ENCODE measurements around the gene GNB3. TPM values are rescaled to one million over a fixed set of nuclear protein-coding genes. Genes with fewer than 3 reads are reported as not detected.

The GNB3 gene
- total RNA-seq, 1 donor from 2014 or later, result 4.5 TPM

GRCh38 chr12:6823182-6824084 lies 17.3 kb upstream of the GNB3 start:
- no peak for DNase-seq (ENCODE audit: low spot score)

DNA sequence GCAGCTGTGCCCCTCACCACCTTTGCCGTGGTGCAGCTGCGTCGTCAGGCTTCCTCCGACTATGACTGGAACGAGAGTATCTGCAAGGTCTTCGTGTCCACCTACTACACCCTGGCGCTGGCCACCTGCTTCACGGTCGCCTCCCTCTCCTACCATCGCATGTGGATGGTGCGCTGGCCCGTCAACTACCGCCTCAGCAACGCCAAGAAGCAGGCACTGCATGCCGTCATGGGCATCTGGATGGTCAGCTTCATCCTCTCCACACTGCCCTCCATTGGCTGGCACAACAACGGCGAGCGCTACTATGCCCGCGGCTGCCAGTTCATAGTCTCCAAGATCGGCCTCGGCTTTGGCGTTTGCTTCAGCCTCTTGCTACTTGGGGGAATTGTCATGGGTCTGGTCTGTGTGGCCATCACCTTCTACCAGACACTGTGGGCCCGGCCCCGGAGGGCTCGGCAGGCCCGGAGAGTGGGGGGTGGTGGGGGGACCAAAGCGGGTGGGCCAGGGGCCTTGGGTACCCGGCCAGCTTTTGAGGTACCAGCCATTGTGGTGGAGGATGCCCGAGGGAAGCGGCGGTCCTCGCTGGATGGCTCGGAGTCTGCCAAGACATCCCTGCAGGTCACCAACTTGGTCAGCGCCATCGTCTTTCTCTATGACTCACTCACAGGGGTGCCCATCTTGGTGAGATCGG lies 16.5 kb upstream of the GNB3 start:
- DNase-seq (ENCODE audit: low spot score), result no peak

DNA sequence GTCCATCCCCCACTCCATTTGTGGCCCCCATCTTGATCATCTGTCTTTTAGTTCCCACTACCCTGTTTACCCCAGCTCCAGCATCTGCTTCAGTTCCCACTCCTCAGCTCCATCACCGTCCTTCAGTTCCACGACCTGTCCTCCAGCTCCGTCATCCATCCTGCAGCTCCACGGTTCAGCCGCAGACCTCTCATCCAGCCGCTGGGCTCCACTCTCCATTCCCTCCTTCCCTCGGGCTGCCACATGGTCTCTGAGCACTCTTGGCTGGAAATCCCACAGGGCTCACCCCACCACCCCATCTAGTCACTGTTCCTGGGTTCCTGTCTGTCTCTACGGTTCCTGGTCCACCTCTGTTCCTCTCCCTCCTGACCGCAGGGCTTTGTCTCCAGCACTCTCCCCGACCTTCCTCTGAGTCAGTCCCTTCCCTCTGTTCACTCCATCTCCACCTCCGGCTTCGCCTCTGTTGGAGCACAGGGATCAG lies 15.8 kb upstream of the GNB3 start:
- DNase-seq (ENCODE audit: low spot score), result no peak

DNA sequence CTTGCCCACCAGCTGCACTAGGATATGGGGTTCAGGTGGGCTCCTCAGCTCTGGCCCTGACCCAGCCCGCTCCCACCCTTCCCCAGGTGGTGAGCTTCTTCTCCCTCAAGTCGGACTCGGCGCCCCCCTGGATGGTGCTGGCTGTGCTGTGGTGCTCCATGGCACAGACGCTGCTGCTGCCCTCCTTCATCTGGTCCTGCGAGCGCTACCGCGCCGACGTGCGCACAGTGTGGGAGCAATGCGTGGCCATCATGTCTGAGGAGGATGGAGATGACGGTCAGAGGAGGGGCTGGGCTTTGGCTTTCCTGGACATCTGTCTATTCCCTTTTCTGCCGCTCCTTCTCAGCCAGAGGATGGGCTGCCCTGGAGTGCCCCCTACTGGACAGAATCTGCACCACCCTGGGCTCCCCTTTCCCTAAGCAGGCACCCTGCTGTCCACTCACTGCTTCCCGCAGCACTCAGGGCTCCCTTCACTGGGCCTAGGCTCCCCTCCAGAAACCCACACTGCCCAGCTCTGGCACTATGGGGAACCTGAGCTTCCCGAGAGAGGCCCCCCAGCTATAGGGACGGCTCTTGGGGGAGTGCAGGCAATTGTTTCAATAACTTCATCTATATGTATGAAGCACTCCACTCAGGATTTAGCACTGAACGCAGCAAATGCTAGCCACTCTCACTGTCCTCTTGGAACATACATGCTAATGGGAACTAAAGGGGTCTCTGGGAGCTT lies 15.2 kb upstream of the GNB3 start:
- peak; percentile 90 for DNase-seq (ENCODE audit: low spot score)

DNA sequence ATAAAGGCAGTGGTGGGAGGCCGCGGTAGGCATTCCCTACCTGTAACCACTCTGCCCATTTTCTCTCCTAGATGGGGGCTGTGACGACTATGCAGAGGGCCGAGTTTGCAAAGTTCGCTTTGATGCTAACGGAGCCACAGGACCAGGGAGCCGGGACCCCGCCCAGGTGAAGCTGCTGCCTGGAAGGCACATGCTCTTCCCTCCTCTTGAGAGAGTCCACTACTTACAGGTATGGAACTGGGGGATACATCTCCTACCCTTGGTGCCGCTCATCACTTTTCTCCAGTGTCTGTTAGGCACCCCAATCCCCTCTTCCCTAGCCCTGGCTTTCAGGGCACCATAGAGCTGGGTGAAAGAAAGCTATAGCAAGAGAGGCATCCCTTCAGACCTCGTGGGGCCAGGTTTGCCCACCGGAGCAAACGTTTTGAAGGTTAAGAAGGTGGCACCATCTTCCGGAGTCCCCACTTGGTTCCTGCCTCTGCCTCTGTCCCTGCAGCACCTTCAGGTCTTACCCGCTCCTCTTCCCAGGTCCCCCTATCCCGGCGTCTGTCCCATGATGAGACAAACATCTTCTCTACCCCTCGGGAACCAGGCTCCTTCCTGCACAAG lies 14.5 kb upstream of the GNB3 start:
- DNase-seq (ENCODE audit: low spot score), result no peak

DNA sequence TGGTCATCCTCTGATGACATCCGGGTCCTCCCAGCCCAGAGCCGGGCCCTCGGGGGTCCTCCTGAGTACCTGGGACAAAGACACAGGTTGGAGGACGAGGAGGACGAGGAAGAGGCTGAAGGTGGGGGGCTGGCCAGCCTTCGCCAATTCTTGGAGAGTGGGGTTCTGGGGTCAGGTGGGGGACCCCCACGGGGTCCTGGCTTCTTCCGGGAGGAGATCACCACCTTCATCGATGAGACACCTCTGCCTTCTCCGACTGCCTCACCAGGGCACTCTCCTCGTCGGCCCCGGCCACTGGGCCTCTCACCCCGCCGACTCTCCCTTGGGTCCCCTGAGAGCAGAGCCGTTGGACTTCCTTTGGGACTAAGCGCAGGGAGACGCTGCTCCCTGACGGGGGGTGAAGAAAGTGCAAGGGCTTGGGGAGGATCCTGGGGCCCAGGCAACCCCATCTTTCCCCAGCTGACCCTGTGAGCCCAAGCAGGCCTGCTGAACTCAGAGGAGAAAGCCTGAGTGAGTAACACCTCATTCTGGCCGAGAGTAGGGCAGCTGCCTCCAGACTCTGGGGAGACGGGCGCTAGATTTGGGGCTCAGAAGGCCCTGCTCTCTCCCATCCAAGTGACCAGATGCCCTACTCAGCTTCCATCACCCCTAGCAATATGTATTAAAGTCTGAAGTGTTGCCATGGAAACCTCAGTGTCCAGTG lies 13.8 kb upstream of the GNB3 start:
- DNase-seq (ENCODE audit: low spot score), result no peak

GRCh38 chr12:6827437-6827911 lies 13.3 kb upstream of the GNB3 start:
- peak; percentile 87 for DNase-seq (ENCODE audit: low spot score)

DNA sequence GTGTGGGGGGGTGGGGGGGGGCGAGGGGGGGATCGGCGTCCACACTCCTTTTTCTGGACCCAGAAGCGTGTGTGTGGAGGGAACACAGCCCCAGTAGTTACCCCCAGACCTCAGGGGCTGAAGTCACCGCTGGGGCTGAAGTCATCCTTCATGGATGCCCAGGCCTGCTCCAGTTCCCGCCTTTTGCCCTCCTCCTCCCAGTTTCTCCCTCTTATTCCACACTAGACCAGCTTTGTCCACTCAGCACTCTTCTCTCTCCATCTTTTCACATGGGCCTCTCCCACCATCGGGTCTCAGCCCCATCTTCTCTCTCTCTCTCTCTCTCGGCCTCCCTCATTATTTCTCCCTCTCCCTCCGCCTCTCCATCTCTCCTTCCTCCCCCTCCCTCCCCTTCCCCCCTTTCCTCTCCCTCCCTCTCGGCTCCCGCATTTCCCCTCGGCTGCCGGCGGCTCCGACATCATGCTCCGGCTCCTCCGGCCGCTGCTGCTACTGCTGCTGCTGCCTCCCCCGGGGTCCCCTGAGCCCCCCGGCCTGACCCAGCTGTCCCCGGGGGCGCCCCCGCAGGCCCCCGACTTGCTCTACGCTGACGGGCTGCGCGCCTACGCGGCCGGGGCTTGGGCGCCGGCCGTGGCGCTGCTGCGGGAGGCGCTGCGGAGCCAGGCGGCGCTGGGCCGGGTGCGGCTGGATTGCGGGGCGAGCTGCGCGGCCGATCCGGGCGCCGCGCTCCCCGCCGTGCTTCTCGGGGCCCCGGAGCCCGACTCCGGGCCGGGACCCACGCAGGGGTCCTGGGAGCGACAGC lies 12.5 kb upstream of the GNB3 start, which contains the start of gene P3H3:
TSS of gene P3H3 (plus strand) at position 426 of the 799 bp plus-strand sequence. CDS start at position 460, 34 bp downstream.
- DNase-seq (ENCODE audit: low spot score), result no peak

GRCh38 chr12:6828781-6829535 lies 11.8 kb upstream of the GNB3 start:
- DNase-seq (ENCODE audit: low spot score), result no peak

DNA sequence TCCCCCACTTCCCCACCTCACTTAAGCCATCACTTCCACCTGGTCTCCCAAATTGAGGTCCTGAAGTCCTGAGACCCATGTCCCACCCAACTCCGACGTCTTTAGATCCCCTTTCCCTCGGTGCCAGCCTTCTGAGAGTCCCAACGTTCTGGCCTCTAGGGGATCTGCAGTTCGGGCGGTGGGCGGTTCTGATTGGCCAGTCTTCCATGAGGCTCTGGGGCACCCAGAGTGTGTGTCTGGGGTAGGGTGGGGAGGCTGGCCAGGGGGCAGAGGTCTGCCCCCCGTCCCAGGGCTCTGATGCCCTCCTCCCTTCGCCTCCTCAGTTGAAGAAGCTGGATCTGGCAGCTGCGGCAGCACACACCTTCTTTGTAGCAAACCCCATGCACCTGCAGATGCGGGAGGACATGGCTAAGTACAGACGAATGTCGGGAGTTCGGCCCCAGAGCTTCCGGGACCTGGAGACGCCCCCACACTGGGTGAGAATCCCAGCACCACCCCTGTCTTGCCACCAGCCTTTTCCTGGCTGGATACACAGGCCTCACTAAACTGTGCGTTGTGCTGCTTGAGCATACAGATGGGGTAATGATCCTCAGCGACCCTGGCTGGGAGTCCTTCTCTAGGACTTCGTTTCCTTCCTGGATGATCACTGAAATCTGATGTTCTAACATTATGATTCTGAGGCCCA lies 11.0 kb upstream of the GNB3 start:
- no peak for DNase-seq (ENCODE audit: low spot score)

GRCh38 chr12:6830286-6830890 lies 10.3 kb upstream of the GNB3 start:
- DNase-seq (ENCODE audit: low spot score), result no peak

DNA sequence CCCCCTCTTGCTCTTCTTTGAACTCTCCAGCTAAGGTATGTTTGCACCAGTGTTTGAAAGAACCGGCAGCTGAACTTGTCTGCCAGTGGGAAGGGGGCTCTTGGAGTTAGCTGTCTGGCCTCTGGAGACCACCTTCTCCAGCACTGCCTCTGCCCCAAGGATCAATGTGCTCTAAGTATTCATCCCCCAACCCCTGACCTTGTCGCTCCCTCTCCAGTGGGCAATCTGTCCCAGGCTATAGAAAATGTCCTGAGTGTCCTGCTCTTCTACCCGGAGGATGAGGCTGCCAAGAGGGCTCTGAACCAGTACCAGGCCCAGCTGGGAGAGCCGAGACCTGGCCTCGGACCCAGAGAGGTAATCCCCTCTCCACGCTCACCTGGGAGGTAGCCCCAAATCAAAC lies 9.7 kb upstream of the GNB3 start:
- no peak for DNase-seq (ENCODE audit: low spot score)

DNA sequence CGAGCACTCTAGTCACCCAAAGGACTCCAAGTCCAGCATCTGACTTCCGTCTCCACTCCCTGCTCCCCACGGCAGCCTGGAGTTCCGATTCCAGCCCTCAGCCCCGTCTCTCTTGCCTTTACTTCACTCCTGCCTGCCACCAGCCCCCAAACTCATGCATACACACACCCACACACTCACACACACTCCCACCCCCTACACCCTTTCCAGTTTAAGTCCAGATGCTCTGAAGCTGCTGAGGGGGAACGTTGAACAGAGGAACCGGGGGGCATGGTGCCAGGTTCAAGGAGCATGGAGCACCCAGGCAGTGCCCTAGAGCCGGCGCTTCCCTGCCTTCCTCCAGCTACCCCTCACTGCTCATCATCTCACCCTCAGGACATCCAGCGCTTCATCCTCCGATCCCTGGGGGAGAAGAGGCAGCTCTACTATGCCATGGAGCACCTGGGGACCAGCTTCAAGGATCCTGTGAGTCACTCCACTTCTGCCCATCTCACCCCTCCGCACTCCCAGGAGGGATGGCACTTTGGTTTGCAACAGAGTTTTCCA lies 9.2 kb upstream of the GNB3 start:
- DNase-seq (ENCODE audit: low spot score), result no peak

GRCh38 chr12:6832125-6832524 lies 8.6 kb upstream of the GNB3 start:
- no peak for DNase-seq (ENCODE audit: low spot score)

GRCh38 chr12:6833189-6833890 lies 7.4 kb upstream of the GNB3 start:
- DNase-seq (ENCODE audit: low spot score), result no peak

DNA sequence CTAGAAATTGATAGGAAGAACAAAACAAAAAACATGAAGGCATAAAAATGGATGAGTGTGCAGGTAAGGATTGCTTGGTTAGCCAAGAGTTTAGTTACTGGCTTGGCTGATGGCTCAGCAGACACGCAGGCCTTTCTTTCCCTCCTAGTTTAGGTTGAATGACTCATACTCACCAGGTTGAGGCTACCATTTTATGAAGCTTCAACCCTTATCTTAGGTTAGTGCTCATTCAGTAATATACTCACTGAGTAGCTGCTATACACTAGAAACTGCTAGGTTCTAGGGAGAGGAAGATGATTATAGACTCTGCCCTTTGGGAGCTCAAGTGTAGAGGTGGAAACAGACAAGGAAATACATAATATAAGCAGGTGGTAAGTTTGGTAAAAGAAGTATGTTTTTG lies 6.5 kb upstream of the GNB3 start:
- DNase-seq (ENCODE audit: low spot score), result no peak

DNA sequence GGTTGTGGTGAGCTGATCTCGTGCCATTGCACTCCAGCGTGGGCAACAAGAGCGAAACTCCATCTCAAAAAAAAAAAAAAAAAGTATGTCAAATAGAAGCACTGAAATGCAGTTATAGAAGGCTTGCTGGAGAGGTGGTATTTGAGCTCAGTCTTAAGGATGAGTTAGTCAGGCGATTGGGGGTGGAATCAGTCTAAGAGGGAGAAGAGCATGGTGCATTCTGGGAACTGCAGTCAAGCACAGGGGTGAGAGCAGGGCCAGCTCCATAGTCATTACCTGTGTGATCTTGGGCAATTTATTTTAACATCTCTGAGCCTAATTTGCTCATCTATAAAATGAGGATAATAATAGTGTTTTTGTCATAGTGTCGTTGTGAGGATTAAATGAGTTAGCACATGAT lies 5.9 kb upstream of the GNB3 start:
- DNase-seq (ENCODE audit: low spot score), result no peak

Data from ureter (tissue), 1 donor.